Measurements from ENCODE around the gene C8A.

GRCh38 chr1:56910441-56910985 is 55.9 kb downstream of the C8A start:
- TF ChIP-seq ZNF512 (CRISPR knock-in tag; IDR thresholded peaks at IDR 0.05; ENCODE audit: borderline replicate concordance), result no peak
- TF ChIP-seq USF2 (CRISPR knock-in tag; IDR thresholded peaks at IDR 0.05), result no peak
- TF ChIP-seq ZBTB21 (CRISPR knock-in tag; IDR thresholded peaks at IDR 0.05; ENCODE audit: borderline replicate concordance), result no peak
